ENCODE measurements around the gene VEGFB.

Gene VEGFB

DNA sequence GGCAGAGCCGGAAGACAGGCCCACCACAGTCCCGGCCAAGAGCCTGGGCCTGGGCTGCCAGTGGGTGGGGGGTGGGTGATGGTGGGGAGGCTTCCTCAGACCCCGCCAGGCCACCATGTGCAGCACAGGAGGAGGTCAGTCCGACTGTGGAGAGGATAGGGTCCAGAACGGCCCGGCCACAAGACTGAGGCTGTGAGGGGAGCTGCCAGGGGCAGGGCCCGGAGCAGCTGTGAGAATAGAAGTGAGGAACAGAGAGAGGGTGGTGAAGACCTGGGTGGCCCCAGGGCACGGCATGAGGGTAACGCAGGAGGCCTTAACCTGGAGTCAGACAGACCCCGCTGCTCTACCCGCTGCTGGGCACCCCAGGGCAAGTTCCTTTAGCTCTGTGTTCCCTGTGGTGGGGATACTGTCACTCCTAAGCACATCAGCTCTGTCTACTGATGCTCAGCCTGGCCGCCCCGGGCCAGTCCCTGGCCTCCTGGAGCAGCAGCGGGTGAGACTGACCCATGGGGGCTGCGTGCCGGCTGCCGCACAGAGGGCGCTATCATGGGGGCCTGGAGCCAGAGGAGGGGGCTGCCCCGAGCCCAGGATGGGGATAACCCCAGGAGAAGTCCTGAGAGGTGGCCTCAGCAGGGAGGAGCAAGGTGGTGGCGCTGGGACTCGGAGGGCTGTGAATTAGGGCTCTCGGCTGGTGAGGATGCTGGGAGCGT is 26.1 kb upstream of the VEGFB start:
- ChIA-PET POLR2A (interaction anchor here (1.4 to 3.1 kb wide), 2 partner anchors 18 to 23 kb away, joined by 4 to 14 read pairs; partner anchors contain the start of genes NUDT22, STIP1 and TRPT1), CTCF (interaction anchor here (0.7 to 1.1 kb wide), 2 partner anchors 18 to 96 kb away, joined by 3 to 6 read pairs; partner anchors contain the start of genes NUDT22 and TRPT1)
- DNase-seq (ENCODE audit: extremely low spot score): no peak
- TF ChIP-seq, protein P1, sequence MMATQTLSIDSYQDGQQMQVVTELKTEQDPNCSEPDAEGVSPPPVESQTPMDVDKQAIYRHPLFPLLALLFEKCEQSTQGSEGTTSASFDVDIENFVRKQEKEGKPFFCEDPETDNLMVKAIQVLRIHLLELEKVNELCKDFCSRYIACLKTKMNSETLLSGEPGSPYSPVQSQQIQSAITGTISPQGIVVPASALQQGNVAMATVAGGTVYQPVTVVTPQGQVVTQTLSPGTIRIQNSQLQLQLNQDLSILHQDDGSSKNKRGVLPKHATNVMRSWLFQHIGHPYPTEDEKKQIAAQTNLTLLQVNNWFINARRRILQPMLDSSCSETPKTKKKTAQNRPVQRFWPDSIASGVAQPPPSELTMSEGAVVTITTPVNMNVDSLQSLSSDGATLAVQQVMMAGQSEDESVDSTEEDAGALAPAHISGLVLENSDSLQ (IDR thresholded peaks at IDR 0.05): no peak
- TF ChIP-seq FOXA1 (IDR thresholded peaks at IDR 0.05) (no peak), NFRKB (IDR thresholded peaks at IDR 0.05) (no peak), L3MBTL2 (conservative IDR thresholded peaks at IDR 0.05) (no peak)

DNA sequence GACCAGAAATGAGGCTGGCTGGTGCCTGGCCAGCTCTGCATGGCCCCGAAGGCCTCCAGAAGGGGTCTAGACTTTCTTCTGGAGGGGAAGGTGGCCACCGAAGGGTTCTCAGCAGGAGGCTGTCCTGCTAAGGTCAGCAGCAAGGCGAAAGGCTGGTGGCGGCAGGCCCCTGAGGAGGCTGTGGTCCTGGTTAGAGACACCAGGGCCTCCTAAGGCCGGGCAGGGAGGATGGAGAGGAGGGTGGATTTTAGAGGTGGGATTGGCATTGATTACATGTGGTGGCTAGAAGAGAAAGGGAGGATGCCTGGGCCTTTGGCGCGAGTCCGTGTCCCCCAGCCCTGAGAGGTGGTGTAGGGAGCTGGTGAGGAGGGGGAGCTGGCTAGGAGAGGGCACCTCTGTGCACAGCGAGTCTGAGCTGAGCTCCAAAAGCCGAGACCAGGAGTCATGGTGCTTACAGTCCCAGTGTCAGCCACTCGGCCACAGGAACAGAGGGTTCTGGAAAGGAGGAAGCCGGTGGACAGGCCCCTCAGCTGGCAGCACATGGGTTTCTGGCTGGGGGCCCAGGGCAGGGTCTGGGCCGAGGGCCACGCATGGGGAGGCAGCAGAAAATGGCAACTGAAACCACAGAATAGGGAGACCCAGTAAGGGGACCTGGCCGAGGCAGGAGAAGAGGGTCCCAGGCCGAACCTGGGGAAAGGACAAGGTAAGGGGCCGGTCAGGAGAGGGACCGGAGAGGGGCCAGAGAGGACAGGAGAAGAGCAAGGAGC is 25.4 kb upstream of the VEGFB start:
- no peak for DNase-seq (ENCODE audit: extremely low spot score)
- POLR2A ChIA-PET: interaction anchor here (1.4 kb wide), 1 partner anchor 17 kb away, joined by 4 read pairs; the partner anchor contains the start of genes NUDT22 and TRPT1
- TF ChIP-seq SP1 (IDR thresholded peaks at IDR 0.05) (no peak), CTBP1 (IDR thresholded peaks at IDR 0.05; ENCODE audit: borderline replicate concordance) (no peak), ZNF384 (IDR thresholded peaks at IDR 0.05) (no peak), ELF4 (IDR thresholded peaks at IDR 0.05) (no peak), LEF1 (IDR thresholded peaks at IDR 0.05; ENCODE audit: borderline replicate concordance) (no peak), FOXA1 (IDR thresholded peaks at IDR 0.05) (no peak), ARNT (IDR thresholded peaks at IDR 0.05) (no peak), TARDBP (IDR thresholded peaks at IDR 0.05) (no peak)
- TF ChIP-seq, protein P1 (IDR thresholded peaks at IDR 0.05): no peak
- CTCF ChIA-PET: interaction anchor here (1.1 kb wide), 2 partner anchors 17 to 95 kb away, joined by 3 to 4 read pairs; partner anchors contain the start of genes NUDT22 and TRPT1

DNA sequence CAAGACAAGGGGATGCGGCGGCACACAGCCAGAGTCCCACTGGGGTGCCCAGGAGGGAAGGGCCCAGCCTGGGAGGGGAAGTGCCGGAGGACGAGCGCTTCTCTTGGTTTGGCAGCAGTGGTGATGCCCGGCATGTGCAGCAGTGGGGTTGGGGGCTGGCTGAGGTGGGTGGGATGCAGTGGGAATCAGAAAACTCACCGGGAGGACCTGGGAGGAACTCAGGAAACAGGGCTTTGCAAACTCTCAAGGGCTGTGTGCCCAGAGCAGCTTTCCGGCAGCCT is 24.9 kb upstream of the VEGFB start:
- CTCF ChIA-PET: interaction anchor here (1.1 kb wide), 2 partner anchors 17 to 95 kb away, joined by 3 to 4 read pairs; partner anchors contain the start of genes NUDT22 and TRPT1
- DNase-seq (ENCODE audit: extremely low spot score): no peak
- no peak for TF ChIP-seq SUZ12 (IDR thresholded peaks at IDR 0.05)
- no peak for TF ChIP-seq L3MBTL2 (conservative IDR thresholded peaks at IDR 0.05)
- no peak for TF ChIP-seq ELF4 (IDR thresholded peaks at IDR 0.05)
- TF ChIP-seq NFRKB (IDR thresholded peaks at IDR 0.05): no peak
- no peak for TF ChIP-seq ARNT (IDR thresholded peaks at IDR 0.05)
- no peak for TF ChIP-seq TARDBP (IDR thresholded peaks at IDR 0.05)
- no peak for TF ChIP-seq CTBP1 (IDR thresholded peaks at IDR 0.05; ENCODE audit: borderline replicate concordance)
- no peak for TF ChIP-seq SP1 (IDR thresholded peaks at IDR 0.05)
- TF ChIP-seq LEF1 (IDR thresholded peaks at IDR 0.05; ENCODE audit: borderline replicate concordance): no peak
- TF ChIP-seq, protein P1 (IDR thresholded peaks at IDR 0.05): no peak

DNA sequence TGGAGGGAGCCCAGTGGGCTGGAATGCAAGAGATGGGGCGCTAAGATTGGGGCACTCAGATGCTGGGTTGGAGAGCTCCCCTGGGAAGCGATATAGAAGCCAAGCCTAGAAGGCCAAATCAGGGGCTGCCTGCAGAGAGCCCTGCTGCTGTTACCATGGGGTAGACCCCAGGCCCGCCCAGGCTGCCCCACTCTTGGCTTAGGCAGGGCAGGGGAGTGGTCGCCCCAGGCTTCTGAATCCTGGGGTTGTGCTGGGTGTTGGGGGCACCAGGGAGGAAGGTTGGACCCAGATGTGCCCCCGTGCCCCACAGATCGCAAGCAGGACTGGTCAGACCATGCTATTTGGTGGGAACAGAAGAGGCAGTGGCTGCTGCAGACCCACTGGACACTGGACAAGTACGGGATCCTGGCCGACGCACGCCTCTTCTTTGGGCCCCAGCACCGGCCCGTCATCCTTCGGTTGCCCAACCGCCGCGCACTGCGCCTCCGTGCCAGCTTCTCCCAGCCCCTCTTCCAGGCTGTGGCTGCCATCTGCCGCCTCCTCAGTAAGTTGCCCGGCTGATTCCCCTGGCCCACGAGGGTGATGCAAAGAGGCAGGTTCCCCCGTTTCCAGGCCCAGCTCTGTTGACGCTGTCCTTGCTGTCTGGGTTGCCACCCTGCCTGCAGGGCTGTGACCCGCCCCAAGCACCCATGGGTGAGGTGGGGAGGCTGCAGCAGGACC is 23.9 kb upstream of the VEGFB start:
- TF ChIP-seq FOXK2 (IDR thresholded peaks at IDR 0.05): no peak
- no peak for TF ChIP-seq ELF4 (IDR thresholded peaks at IDR 0.05)
- TF ChIP-seq FOXM1 (IDR thresholded peaks at IDR 0.05; ENCODE audit: borderline replicate concordance): no peak
- TF ChIP-seq CTBP1 (IDR thresholded peaks at IDR 0.05; ENCODE audit: borderline replicate concordance): no peak
- TF ChIP-seq ARNT (IDR thresholded peaks at IDR 0.05): no peak
- TF ChIP-seq HDGF (IDR thresholded peaks at IDR 0.05; ENCODE audit: borderline replicate concordance): no peak
- no peak for TF ChIP-seq L3MBTL2 (conservative IDR thresholded peaks at IDR 0.05)
- no peak for TF ChIP-seq LEF1 (IDR thresholded peaks at IDR 0.05; ENCODE audit: borderline replicate concordance)
- no peak for TF ChIP-seq SUZ12 (IDR thresholded peaks at IDR 0.05)
- no peak for TF ChIP-seq TARDBP (IDR thresholded peaks at IDR 0.05)
- no peak for DNase-seq (ENCODE audit: extremely low spot score)
- CTCF ChIA-PET: no interaction called here
- POLR2A ChIA-PET: interaction anchor here (0.5 to 1.5 kb wide), 3 partner anchors 13 to 36 kb away, joined by 3 to 5 read pairs (median 3); partner anchors contain the start of genes NUDT22 and TRPT1

More for the DNA sequence above, 24.9 kb upstream of the VEGFB start:
- POLR2A ChIA-PET: no interaction called here

DNA sequence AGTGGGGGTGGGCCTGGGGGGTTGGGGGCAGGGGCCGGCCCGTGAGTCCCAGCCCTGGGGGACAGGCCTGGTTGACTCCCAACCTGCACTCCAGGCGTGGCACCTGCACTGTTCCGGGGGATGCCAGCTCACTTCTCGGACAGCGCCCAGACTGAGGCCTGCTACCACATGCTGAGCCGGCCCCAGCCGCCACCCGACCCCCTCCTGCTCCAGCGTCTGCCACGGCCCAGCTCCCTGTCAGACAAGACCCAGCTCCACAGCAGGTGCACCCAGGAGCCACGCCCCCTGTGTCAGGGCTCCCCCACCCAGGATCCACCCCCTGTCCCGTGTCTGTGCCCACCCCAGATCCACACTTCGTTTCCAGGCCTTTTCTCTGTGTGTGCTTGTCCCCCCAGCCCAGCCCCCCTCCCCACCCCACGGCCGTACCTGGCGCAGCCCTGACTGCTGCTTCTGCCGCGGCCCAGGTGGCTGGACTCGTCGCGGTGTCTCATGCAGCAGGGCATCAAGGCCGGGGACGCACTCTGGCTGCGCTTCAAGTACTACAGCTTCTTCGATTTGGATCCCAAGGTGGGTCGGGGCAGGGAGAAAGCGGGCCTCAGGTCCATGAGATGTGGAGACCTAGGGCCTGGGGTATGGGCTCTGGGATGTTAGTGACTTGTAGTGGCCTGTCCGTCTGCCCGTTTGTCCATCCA is 23.1 kb upstream of the VEGFB start:
- ChIA-PET CTCF (no interaction called here), POLR2A (interaction anchor here (1.1 to 1.9 kb wide), 4 partner anchors 12 to 26 kb away, joined by 3 to 7 read pairs (median 5); partner anchors contain the start of genes NUDT22, STIP1 and TRPT1)
- no peak for TF ChIP-seq LEF1 (IDR thresholded peaks at IDR 0.05; ENCODE audit: borderline replicate concordance)
- no peak for TF ChIP-seq SP1 (IDR thresholded peaks at IDR 0.05)
- no peak for DNase-seq (ENCODE audit: extremely low spot score)

DNA sequence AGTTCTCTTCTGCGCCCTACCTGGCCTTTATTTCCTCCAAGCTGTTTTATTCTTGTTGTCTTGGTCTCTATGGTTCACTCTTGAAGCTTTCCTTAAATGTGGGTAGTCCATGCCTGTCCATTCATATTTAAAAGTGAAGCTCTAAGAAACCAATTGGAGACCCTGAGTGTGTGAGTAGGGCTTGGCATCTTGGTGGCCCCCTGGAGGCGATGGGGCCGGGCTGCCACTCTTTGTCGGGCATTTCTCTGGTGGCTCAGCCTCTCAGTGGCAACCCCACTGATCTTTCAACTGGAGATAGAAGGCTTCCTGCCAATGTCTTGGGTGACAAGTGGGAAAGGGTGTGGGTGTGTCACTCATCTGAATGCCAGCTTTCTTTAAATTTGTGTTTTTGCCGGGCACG is 17.5 kb upstream of the VEGFB start:
- DNase-seq (ENCODE audit: extremely low spot score): no peak
- ChIA-PET POLR2A (interaction anchor here (1.1 to 2.3 kb wide), 3 partner anchors 9 to 32 kb away, joined by 3 to 10 read pairs (median 9); partner anchors contain the start of genes NUDT22, STIP1 and TRPT1), CTCF (interaction anchor here (0.7 kb wide), 1 partner anchor 54 kb away, joined by 3 read pairs; no protein-coding TSS in a partner anchor)
- TF ChIP-seq SUZ12 (IDR thresholded peaks at IDR 0.05) (no peak), L3MBTL2 (conservative IDR thresholded peaks at IDR 0.05) (no peak), ARNT (IDR thresholded peaks at IDR 0.05) (no peak), TARDBP (IDR thresholded peaks at IDR 0.05) (no peak), NFRKB (IDR thresholded peaks at IDR 0.05) (no peak), FOXK2 (IDR thresholded peaks at IDR 0.05) (no peak), HDGF (IDR thresholded peaks at IDR 0.05; ENCODE audit: borderline replicate concordance) (no peak), SP1 (IDR thresholded peaks at IDR 0.05) (no peak), BHLHE40 (IDR thresholded peaks at IDR 0.05; ENCODE audit: borderline replicate concordance) (no peak), LEF1 (IDR thresholded peaks at IDR 0.05; ENCODE audit: borderline replicate concordance) (no peak), FOXA1 (IDR thresholded peaks at IDR 0.05) (no peak), FOXM1 (IDR thresholded peaks at IDR 0.05; ENCODE audit: borderline replicate concordance) (no peak), ZNF384 (IDR thresholded peaks at IDR 0.05) (no peak), ELF4 (IDR thresholded peaks at IDR 0.05) (no peak)
- TF ChIP-seq, protein P1 (IDR thresholded peaks at IDR 0.05): no peak
